Esophagus muscularis mucosa (tissue), 4 donors: Measurements from ENCODE around the gene ANKRD34A.

ENCODE experiments used
- EP300 ChIP-seq: sonication (generic); formaldehyde crosslinking; IDR thresholded peaks from one replicate; pipeline ENCODE4 v1.6.1; 2017; ENCODE audit warnings: antibody characterized with exemption
- POLR2A ChIP-seq: fragments of 450-650 bp; IDR thresholded peaks from one replicate; pipeline ENCODE4 v1.6.1; 2017; ENCODE audit warnings: antibody characterized with exemption, moderate library complexity, mild to moderate bottlenecking, low read depth
- TF ChIP-seq, protein P1 (sequence below), 3 experiments: fragments of 200-600 bp in 2 of 3; fragments of 450-650 bp in 1 of 3; sonication (generic) in 2 of 3; IDR thresholded peaks; one replicate each; pipeline ENCODE4 v1.5.1; 2017 to 2019; ENCODE audit warnings: antibody characterized with exemption in 3 of 3, mild to moderate bottlenecking in 2 of 3, moderate library complexity in 1 of 3

DNA sequence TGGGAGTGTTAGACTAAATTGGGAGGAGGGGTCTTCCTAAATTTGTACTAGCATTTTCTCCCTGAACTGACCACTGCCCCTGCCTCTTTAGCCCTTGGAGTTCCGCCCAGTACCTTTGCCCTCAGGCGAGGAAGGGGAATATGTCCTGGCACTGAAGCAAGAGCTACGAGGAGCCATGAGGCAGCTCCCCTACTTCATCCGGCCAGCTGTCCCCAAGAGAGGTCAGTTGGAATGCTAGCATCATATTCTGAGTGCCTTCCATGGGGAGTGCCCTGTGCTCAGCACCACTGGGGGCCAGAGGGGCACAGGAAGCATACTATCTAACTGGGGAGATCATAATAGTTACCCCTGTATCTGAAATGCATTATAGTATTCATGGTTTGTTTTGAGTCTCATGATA, 10.8 kb upstream of the ANKRD34A start:
- TF ChIP-seq, protein P1, sequence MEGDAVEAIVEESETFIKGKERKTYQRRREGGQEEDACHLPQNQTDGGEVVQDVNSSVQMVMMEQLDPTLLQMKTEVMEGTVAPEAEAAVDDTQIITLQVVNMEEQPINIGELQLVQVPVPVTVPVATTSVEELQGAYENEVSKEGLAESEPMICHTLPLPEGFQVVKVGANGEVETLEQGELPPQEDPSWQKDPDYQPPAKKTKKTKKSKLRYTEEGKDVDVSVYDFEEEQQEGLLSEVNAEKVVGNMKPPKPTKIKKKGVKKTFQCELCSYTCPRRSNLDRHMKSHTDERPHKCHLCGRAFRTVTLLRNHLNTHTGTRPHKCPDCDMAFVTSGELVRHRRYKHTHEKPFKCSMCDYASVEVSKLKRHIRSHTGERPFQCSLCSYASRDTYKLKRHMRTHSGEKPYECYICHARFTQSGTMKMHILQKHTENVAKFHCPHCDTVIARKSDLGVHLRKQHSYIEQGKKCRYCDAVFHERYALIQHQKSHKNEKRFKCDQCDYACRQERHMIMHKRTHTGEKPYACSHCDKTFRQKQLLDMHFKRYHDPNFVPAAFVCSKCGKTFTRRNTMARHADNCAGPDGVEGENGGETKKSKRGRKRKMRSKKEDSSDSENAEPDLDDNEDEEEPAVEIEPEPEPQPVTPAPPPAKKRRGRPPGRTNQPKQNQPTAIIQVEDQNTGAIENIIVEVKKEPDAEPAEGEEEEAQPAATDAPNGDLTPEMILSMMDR (IDR thresholded peaks at IDR 0.05) = no peak
- TF ChIP-seq EP300 (no peak), POLR2A (no peak)
